Measurements from ENCODE around the gene OGDHL.
"Not testable (repeated sequence)": the region's sequence is repeated elsewhere in the genome, so short reads cannot be mapped to it uniquely, and the experiment has no call there.

Gene OGDHL

DNA sequence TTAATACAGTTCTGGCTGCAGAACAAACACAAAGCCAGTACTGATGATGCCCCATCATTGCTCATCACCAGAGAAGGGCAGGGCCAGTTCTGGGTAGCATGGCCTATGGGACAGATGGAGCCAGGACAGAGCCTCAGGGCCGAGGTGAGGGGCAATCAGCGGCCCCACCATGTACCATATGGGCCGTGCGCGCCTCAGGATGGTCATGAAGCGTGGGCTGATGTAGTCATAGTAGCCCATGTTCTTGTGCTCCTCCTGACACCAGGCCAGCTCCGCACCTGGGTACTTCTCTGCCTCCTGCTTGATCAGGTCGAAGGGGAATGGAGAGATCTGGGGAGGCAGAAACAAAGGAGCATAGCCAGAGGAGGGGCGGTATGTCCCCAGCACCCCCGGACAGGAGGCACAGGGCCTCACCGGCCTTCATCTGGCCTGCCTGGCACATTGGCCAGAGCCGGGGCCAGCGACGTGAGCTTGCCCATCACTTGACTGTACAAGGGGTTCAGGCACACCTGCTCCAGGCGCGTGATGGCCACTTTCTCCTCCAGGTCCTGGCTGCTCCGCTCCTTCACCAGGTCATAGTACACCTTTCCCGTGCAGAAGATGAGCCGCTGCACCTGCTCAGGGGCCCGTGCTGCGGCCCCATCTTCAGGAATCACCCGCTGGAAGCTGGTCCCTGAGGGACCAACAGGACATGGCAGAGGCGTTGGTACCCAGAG, 26.1 kb downstream of the OGDHL start:
- H3K27ac Mint-ChIP-seq: no peak overlapping the region
- no peaks in the 10 kb centered on the region for H3K9me3 Mint-ChIP-seq
- H3K36me3 Mint-ChIP-seq: no peaks in the 10 kb centered on the region
- no peaks in the 10 kb centered on the region for H3K4me1 Mint-ChIP-seq
- no peak overlapping the region for H3K4me3 Mint-ChIP-seq
- H3K27me3 Mint-ChIP-seq: no peaks in the 10 kb centered on the region

DNA sequence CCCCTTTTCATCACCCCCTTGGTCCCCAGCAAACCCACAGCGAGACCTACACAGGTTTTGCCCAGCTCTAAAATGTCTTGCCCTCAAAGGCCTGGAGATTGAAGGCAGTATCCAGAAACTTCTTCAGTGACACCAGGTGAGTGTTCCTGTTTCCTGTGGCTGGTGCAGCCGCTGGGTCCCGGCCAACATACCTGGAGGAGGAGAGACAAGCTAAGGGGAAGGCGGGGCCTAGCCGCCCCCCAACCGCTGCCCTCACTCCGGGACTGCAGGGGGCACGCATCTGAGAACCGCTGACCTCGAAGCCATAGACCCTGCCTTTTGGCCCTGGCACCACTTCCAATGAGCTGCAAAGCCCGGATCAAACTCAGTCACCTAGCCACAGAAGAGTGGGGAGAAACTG, 27.0 kb downstream of the OGDHL start:
- Mint-ChIP-seq H3K9me3 (no peaks in the 10 kb centered on the region), H3K4me3 (no peak overlapping the region), H3K36me3 (no peaks in the 10 kb centered on the region), H3K4me1 (no peaks in the 10 kb centered on the region), H3K27me3 (no peaks in the 10 kb centered on the region), H3K27ac (no peak overlapping the region)

DNA sequence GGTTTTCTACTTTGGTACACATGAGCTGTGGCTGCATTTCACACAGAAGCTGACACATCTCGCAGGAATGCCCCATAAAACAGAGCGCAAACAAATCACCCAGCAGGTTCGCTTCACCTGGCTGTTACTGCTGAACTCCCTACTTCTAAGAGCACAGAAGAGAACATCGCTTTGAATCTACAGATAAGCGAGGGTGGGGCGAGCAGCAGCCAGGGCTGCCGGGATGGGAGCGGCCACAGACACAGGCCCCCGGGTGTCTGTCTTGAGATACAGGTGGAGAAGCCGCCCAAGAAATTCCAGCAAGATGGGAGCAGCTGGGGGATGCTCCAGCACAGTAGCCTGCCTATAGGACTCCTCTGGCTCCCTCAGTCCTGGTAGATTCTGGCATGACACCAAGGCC, 27.4 kb downstream of the OGDHL start:
- Mint-ChIP-seq H3K4me3 (no peak overlapping the region), H3K9me3 (no peaks in the 10 kb centered on the region), H3K27me3 (no peaks in the 10 kb centered on the region), H3K4me1 (no peaks in the 10 kb centered on the region), H3K36me3 (no peaks in the 10 kb centered on the region), H3K27ac (no peak overlapping the region)

DNA sequence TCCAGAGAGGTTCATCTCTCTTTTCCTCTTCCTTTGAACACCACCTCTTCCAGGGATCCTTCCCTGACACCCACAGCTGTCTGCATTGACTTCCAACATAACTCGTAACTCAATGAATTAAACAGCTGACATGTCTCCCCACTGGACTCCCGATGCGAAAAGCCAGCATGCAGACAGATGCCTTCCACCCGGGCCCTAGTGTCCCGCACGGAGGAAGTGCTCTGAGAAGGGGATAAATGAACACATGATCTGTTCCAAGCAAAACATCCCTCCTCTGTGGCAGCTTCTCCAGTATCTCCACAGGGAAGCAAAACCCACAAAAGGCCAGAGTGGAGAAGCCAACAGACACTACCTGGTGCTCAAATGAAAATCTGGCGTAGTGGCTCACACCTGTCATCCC, 28.3 kb downstream of the OGDHL start:
- Mint-ChIP-seq H3K36me3 (no peaks in the 10 kb centered on the region), H3K4me3 (no peak overlapping the region), H3K27me3 (no peaks in the 10 kb centered on the region), H3K9me3 (no peaks in the 10 kb centered on the region), H3K4me1 (no peaks in the 10 kb centered on the region), H3K27ac (no peak overlapping the region)

DNA sequence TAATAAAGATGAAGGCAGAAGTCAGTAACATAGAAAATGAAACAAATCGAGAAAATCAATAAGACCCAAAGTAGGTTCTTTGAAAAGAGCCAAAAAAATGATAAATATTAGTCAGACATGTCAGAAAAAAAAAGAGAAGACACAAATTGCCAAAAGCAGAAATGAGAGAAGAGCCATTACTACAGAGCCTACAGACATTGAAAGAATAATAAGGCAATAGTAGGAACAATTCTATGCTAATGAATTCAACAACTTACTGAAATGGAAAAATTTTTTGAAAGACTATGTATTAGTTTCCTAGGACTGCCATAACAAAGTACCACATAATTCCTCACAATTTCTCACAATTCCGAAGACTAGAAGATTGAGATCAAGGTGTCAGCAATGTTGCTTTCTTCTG, 35.5 kb downstream of the OGDHL start:
- no peaks in the 10 kb centered on the region for H3K36me3 Mint-ChIP-seq
- no peaks in the 10 kb centered on the region for H3K4me1 Mint-ChIP-seq
- no peaks in the 10 kb centered on the region for H3K27me3 Mint-ChIP-seq
- no peak overlapping the region for H3K27ac Mint-ChIP-seq
- H3K4me3 Mint-ChIP-seq: no peak overlapping the region
- H3K9me3 Mint-ChIP-seq: peaks cover 14% of the 10 kb centered on the region

DNA sequence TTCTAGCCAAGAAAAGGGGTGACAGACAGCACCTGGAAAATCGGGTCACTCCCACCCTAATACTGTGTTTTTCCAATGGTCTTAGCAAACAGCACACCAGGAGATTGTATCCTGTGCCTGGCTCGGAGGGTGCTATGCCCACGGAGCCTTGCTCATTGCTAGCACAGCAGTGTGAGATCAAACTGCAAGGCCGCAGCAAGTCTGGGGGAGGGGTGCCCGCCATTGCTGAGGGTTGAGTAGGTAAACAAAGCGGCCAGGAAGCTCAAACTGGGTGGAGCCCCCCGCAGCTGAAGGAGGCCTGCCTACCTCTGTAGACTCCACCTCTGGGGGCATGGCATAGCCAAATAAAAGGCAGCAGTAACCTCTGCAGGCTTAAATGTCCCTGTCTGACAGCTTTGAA, 47.0 kb downstream of the OGDHL start:
- H3K4me1 Mint-ChIP-seq, H3K4me3 Mint-ChIP-seq, H3K9me3 Mint-ChIP-seq, H3K27ac Mint-ChIP-seq, H3K27me3 Mint-ChIP-seq, H3K36me3 Mint-ChIP-seq: not testable (repeated sequence)

DNA sequence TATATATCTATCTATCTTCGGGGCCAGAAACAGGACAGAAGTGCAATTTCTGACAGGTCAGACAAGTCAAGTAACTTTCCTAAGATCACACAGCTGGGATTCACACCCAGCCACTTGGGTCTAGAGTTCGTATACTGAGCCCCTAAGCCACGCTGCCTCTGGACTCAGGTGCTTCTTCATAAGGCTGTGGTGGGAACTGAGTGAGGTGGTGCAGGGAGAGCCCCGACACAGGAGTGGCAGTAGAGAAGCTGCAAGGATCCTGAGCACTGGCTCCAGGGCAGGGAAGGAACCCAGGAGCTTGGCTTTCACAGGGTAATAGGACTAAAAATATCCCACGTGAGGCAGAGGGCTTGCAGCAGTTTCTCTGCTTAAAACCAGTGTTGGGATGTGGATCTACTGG, 48.9 kb downstream of the OGDHL start:
- peaks cover 2% of the 10 kb centered on the region for H3K36me3 Mint-ChIP-seq
- peaks cover 9% of the 10 kb centered on the region for H3K27me3 Mint-ChIP-seq
- H3K27ac Mint-ChIP-seq: no peak overlapping the region
- peaks cover 4% of the 10 kb centered on the region for H3K9me3 Mint-ChIP-seq
- H3K4me1 Mint-ChIP-seq: no peaks in the 10 kb centered on the region
- H3K4me3 Mint-ChIP-seq: no peak overlapping the region

DNA sequence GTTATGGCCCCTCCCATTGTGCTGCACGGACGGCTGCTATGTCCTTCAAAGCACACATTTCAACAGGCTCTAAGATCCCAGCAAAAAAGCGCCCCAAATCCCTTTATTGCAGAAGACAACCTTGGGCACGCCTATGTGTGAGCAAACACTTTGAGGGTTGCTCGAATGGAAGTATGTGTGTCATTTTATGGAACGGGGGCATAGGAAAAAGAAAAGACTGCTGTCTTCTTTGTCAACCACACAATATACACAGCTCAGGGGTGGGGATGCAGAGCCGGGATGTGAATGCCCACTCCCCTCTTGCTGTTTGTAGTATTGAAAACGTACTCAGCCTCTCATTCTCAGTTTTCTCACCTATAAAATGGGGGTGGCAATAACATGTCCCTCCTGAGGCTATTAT, 50.6 kb downstream of the OGDHL start:
- Mint-ChIP-seq H3K27ac (no peak overlapping the region), H3K4me3 (no peak overlapping the region), H3K27me3 (peaks cover 9% of the 10 kb centered on the region), H3K9me3 (peaks cover 4% of the 10 kb centered on the region), H3K4me1 (no peaks in the 10 kb centered on the region), H3K36me3 (peaks cover 2% of the 10 kb centered on the region)

DNA sequence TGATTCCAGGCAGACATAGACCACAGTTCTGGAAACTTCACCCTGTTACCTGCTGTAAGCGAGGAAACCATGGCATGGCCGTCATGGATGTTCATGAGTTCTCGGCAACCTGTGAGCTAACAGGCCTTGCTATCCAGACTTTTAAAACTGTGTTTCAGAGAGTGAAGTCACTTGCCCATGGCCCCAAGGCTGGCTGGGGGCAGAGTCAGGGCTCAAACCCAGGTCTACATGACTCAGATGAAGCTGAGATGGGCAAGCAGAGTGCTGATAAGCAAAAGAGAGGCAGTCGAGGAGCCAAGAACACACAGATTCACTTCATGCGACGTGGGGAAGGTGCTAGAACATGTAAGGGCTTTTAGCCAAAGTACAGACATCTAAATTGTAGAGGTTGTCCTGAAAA, 51.2 kb downstream of the OGDHL start:
- H3K27ac Mint-ChIP-seq: no peak overlapping the region
- H3K4me3 Mint-ChIP-seq: no peak overlapping the region
- H3K36me3 Mint-ChIP-seq: peaks cover 2% of the 10 kb centered on the region
- H3K4me1 Mint-ChIP-seq: no peaks in the 10 kb centered on the region
- H3K27me3 Mint-ChIP-seq: peaks cover 9% of the 10 kb centered on the region
- peaks cover 4% of the 10 kb centered on the region for H3K9me3 Mint-ChIP-seq

DNA sequence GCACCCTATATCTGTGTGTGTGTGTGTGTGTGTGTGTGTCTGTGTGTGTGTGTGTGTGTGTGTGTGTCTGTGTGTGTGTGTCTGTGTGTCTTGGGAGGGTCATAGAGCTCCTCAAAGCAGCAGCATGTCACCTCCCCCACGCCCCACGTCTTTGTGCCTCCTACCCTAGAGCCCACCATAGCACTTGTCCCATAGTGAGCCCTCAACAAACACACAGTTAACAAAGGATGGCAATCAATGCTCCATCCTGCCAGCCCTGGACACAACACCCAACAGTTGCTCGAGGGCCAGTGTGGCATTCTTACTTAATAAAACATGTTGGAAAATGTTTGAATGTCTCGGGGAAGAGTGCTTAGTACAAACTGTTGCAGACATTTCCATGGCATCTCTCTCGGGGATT, 52.2 kb downstream of the OGDHL start:
- Mint-ChIP-seq H3K4me3 (no peak overlapping the region), H3K27me3 (peaks cover 9% of the 10 kb centered on the region), H3K27ac (no peak overlapping the region), H3K4me1 (no peaks in the 10 kb centered on the region), H3K36me3 (peaks cover 2% of the 10 kb centered on the region), H3K9me3 (peaks cover 4% of the 10 kb centered on the region)

DNA sequence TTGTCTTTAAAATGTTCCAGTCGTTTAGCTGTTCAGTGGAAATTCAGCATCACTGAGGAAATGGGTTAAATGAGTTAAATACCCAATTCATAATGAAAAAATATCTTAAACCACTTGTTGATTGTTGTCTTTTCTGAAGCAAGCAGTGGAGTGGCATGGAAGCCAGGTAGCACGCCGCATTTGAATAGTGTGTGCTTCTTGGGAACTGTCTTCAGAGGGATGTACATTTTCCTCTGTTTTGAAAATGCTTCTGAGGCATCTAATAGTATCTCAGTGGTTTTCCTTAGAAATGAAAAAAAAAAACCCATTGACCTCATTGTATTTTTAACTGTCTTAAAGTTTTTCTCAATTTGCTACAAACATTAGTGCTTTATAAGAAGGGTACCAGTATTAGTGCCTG, 54.5 kb downstream of the OGDHL start:
- H3K4me1 Mint-ChIP-seq: no peaks in the 10 kb centered on the region
- H3K27me3 Mint-ChIP-seq: peaks cover 7% of the 10 kb centered on the region
- no peaks in the 10 kb centered on the region for H3K9me3 Mint-ChIP-seq
- no peaks in the 10 kb centered on the region for H3K36me3 Mint-ChIP-seq
- H3K4me3 Mint-ChIP-seq: no peak overlapping the region
- no peak overlapping the region for H3K27ac Mint-ChIP-seq

DNA sequence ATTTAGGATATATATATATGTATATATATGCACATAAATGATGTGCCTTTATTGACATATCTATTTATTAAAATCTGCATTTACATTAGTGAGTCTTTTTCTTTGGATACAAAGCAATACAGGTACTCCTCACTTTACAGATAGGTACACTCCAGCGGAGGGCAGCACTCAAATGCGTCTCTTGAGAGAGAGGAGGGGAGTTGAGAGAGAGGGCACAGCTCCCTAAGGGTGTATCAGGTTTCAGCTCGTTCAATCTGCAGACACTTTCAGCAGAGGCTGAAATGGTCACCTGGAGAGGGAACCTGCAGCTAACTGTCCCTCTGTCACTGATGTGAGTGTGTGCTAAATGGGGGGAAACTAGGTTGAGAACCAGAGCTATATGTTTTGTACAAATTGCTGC, 61.1 kb downstream of the OGDHL start:
- H3K9me3 Mint-ChIP-seq: no peaks in the 10 kb centered on the region
- H3K27ac Mint-ChIP-seq: no peak overlapping the region
- no peaks in the 10 kb centered on the region for H3K4me1 Mint-ChIP-seq
- H3K27me3 Mint-ChIP-seq: peaks cover 10% of the 10 kb centered on the region
- no peaks in the 10 kb centered on the region for H3K36me3 Mint-ChIP-seq
- H3K4me3 Mint-ChIP-seq: no peak overlapping the region

DNA sequence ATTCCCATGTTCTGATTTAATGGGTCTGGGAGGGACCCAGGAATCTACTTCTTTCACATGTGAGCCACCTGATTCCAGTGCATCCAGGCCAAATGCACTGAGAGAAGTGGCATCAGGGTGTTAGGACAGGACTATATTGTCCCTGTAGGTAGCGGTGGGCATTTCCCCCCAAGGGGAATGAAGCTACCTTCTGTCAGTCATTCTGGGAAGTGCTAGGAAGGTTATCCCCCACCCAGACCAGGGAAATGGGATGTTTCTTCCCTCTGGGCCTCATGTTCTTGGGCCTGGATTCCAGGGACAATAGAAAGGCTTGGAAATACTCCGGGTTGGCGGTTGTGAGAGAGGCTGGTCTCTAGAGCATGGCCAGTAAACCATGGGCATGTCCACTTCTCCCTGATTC, 61.9 kb downstream of the OGDHL start:
- Mint-ChIP-seq H3K27me3 (peaks cover 10% of the 10 kb centered on the region), H3K36me3 (no peaks in the 10 kb centered on the region), H3K4me3 (no peak overlapping the region), H3K27ac (no peak overlapping the region), H3K9me3 (no peaks in the 10 kb centered on the region), H3K4me1 (no peaks in the 10 kb centered on the region)

DNA sequence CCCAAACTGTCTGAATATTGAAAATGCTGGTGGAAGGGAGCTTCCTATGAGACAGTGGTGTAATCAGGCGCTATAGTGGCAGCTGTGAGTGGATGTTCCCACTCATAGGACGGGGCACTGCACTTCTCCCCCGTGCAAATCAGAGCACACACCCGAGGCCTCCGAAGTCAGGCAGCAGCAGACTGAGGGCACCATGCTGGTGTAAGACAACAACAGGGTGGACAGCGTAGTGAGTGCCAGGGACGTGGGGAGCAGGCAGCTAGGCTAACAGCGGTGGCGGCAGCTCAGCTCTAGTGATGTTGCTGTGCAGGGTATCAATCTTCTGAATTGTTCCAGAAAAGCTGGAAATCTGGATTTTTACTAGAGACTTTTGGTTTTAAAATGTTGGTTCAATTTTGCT, 63.4 kb downstream of the OGDHL start:
- Mint-ChIP-seq H3K27me3 (peaks cover 12% of the 10 kb centered on the region), H3K9me3 (no peaks in the 10 kb centered on the region), H3K4me3 (no peak overlapping the region), H3K36me3 (no peaks in the 10 kb centered on the region), H3K27ac (no peak overlapping the region), H3K4me1 (no peaks in the 10 kb centered on the region)

DNA sequence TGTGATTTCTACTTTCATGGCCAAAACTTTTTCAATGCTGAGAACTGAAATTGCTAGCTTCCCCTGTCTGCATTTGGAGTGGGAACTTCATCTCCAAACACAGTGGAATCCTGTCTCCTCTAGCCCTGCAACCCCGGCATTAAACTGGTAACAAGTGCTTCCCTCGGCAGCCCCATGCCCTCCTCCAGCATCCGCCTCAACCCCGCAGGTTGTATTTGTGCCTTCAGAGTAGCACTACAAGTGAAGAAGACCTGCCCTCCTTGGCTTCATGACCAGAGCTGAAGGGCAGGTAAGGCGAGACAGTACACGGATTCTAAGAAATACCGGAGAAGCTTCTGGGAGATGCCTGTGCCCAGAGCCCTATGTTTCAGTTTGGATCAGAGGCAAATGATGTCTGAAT, 65.8 kb downstream of the OGDHL start:
- H3K9me3 Mint-ChIP-seq: no peaks in the 10 kb centered on the region
- H3K27me3 Mint-ChIP-seq: peaks cover 12% of the 10 kb centered on the region
- no peaks in the 10 kb centered on the region for H3K4me1 Mint-ChIP-seq
- no peaks in the 10 kb centered on the region for H3K36me3 Mint-ChIP-seq
- no peak overlapping the region for H3K4me3 Mint-ChIP-seq
- H3K27ac Mint-ChIP-seq: no peak overlapping the region

DNA sequence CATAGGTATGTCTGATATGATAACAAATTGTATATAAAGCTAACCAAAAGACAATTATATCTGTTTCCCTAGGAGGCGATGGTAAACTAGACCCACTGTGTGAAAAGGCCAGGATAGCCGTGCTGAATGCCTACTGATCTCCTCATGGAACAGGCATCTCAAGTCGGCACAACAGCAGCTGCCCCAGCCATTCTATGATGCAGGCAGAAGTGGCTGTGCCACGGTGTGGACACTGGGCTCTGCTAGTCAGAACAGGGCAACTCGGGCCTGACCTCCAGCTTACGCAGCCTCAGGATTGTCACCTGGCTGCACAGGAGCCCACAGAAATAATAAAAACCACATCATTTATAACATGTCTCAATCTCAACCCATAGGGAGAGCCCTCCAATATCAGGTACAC, 67.7 kb downstream of the OGDHL start:
- no peak overlapping the region for H3K27ac Mint-ChIP-seq
- no peaks in the 10 kb centered on the region for H3K4me1 Mint-ChIP-seq
- H3K36me3 Mint-ChIP-seq: no peaks in the 10 kb centered on the region
- H3K4me3 Mint-ChIP-seq: no peak overlapping the region
- peaks cover 23% of the 10 kb centered on the region for H3K27me3 Mint-ChIP-seq
- H3K9me3 Mint-ChIP-seq: no peaks in the 10 kb centered on the region

DNA sequence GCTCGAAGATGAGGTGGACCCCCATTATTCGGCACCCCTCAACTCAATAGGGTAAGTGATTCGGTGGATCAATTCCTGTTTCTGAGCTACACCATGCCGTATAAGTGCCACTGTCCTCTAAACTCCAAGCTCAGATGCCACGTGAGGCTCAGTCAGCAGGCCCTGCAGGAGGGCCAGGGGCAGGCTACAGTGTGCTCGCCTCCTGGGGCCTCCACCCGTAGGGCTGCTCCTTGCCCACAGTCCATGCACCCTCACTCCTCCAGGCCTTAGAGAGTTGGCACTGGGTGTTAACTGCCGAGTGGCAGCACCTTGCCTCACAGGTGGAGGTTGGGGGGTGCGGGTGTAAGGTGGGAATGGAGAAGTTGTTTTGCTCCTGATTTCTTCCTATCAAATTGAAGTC, 70.5 kb downstream of the OGDHL start:
- Mint-ChIP-seq H3K36me3 (no peaks in the 10 kb centered on the region), H3K4me1 (no peaks in the 10 kb centered on the region), H3K9me3 (peaks cover 9% of the 10 kb centered on the region), H3K27me3 (peaks cover 42% of the 10 kb centered on the region), H3K4me3 (no peak overlapping the region), H3K27ac (no peak overlapping the region)

Data from activated naive CD4-positive, alpha-beta T cell treated with anti-CD3 and anti-CD28 coated beads, Interleukin-2, amount 50 U/mL, for 24 hours (primary cell).